IMR-90 (cell line): ENCODE results near the gene PLEKHH2. TPM values are rescaled to one million over a fixed set of nuclear protein-coding genes. Genes with fewer than 3 reads are reported as not detected.

ENCODE experiments used
- ATAC-seq: fragments of 200-7000 bp; cut with Tn5 transposase; 2 replicates; pipeline ENCODE4 v1.9.1; 2020; ENCODE audit warnings: low read depth, mild to moderate bottlenecking, moderate library complexity
- BruUV-seq: library from RNA; stranded (reverse); fragments of 400-500 nt; replicated peaks from 2 replicates; lab custom pipeline; 2021; lab: Mats Ljungman, UMichigan
- CTCF ChIA-PET: fragments of 300-600 bp; formaldehyde crosslinking; extraction: SDS; loops from one replicate; lab custom pipeline; 2021; ENCODE audit warnings: antibody characterized with exemption; lab: Yijun Ruan, JAX
- POLR2A ChIA-PET: fragments of 300-600 bp; sonication (Branson Sonifier 250); formaldehyde crosslinking; loops from one replicate; lab custom pipeline; 2022; ENCODE audit warnings: antibody characterized with exemption; ENCODE audit not compliant: unreplicated experiment; lab: Charles Lee
- DNase-seq: peaks from one replicate; pipeline ENCODE4 v3.0.0; 2013
- H2AFZ ChIP-seq: replicated peaks from 2 replicates; pipeline ENCODE3; 2013; ENCODE audit warnings: low read length, mild to moderate bottlenecking; ENCODE audit not compliant: poor library complexity
- H2AK5ac ChIP-seq: 2 replicates; pipeline ENCODE4 v1.6.1; 2013; ENCODE audit warnings: low read depth, low read length, inconsistent platforms
- H2AK9ac ChIP-seq: replicated peaks from 2 replicates; pipeline ENCODE3; 2013; ENCODE audit warnings: mild to moderate bottlenecking, low read depth, low read length, moderate library complexity; ENCODE audit not compliant: poor library complexity
- H2BK120ac ChIP-seq: 2 replicates; pipeline ENCODE4 v1.6.1; 2013; ENCODE audit warnings: low read depth, low read length, inconsistent platforms
- H2BK15ac ChIP-seq: 3 replicates; pipeline ENCODE4 v1.6.1; 2013; ENCODE audit warnings: low read depth, low read length, inconsistent platforms
- H2BK20ac ChIP-seq: 2 replicates; pipeline ENCODE4 v1.6.1; 2013; ENCODE audit warnings: low read depth, mild to moderate bottlenecking, inconsistent platforms, low read length, moderate library complexity
- H2BK5ac ChIP-seq: 2 replicates; pipeline ENCODE4 v1.6.1; 2013; ENCODE audit warnings: mild to moderate bottlenecking, low read depth, low read length, inconsistent platforms; ENCODE audit not compliant: poor library complexity, severe bottlenecking
- H3K14ac ChIP-seq: replicated peaks from 2 replicates; pipeline ENCODE4 v1.6.1; 2013; ENCODE audit warnings: low read depth, low read length, inconsistent platforms
- H3K18ac ChIP-seq: 2 replicates; pipeline ENCODE4 v1.6.1; 2013; ENCODE audit warnings: low read depth, low read length, control low read depth
- H3K23ac ChIP-seq: 2 replicates; pipeline ENCODE4 v1.6.1; 2013; ENCODE audit warnings: low read depth, low read length, inconsistent platforms
- H3K27ac ChIP-seq: 2 replicates; pipeline ENCODE4 v1.5.1; 2013; ENCODE audit warnings: mild to moderate bottlenecking, control low read depth, low read length; ENCODE audit not compliant: insufficient read depth
- H3K27me3 ChIP-seq: 2 replicates; pipeline ENCODE4 v1.6.1; 2013; ENCODE audit warnings: low read length; ENCODE audit not compliant: control insufficient read depth, insufficient read depth
- H3K36me3 ChIP-seq: 2 replicates; pipeline ENCODE4 v1.6.1; 2013; ENCODE audit warnings: low read length, mixed read lengths; ENCODE audit not compliant: control insufficient read depth, insufficient read depth
- H3K4ac ChIP-seq: 2 replicates; pipeline ENCODE4 v1.6.1; 2013; ENCODE audit warnings: low read depth, low read length, inconsistent platforms
- H3K4me1 ChIP-seq: 2 replicates; pipeline ENCODE4 v1.6.1; 2013; ENCODE audit warnings: low read length, mixed read lengths; ENCODE audit not compliant: control insufficient read depth, insufficient read depth
- H3K4me2 ChIP-seq: 2 replicates; pipeline ENCODE4 v1.6.1; 2013; ENCODE audit warnings: low read depth, mild to moderate bottlenecking, control low read depth, low read length, moderate library complexity
- H3K4me3 ChIP-seq: 2 replicates; pipeline ENCODE4 v1.5.1; 2013; ENCODE audit warnings: low read depth, mild to moderate bottlenecking, control low read depth, low read length, moderate library complexity; ENCODE audit not compliant: insufficient read depth
- H3K56ac ChIP-seq: 2 replicates; pipeline ENCODE4 v1.6.1; 2013; ENCODE audit warnings: low read length, inconsistent platforms; ENCODE audit not compliant: insufficient read depth; ENCODE audit errors: extremely low read depth
- H3K79me1 ChIP-seq, 2 experiments: 2 replicates each; pipeline ENCODE4 v1.6.1; 2013; ENCODE audit warnings: low read length in 2 of 2, inconsistent platforms in 1 of 2, low read depth in 1 of 2
- H3K9ac ChIP-seq: 2 replicates; pipeline ENCODE4 v1.6.1; 2013; ENCODE audit warnings: low read depth, low read length, control low read depth
- H3K9me1 ChIP-seq: 2 replicates; pipeline ENCODE4 v1.6.1; 2013; ENCODE audit warnings: low read length, inconsistent platforms; ENCODE audit not compliant: insufficient read depth
- H3K9me3 ChIP-seq: 2 replicates; pipeline ENCODE4 v1.6.1; 2013; ENCODE audit warnings: low read length; ENCODE audit not compliant: control insufficient read depth, insufficient read depth
- H4K20me1 ChIP-seq: 2 replicates; pipeline ENCODE4 v1.6.1; 2013; ENCODE audit warnings: low read length, inconsistent platforms; ENCODE audit not compliant: insufficient read depth
- H4K5ac ChIP-seq: 2 replicates; pipeline ENCODE4 v1.6.1; 2013; ENCODE audit warnings: mild to moderate bottlenecking, low read depth, low read length, control low read depth
- H4K8ac ChIP-seq, 2 experiments: 2 replicates each; pipeline ENCODE4 v1.6.1; 2013; ENCODE audit warnings: low read depth in 2 of 2, low read length in 2 of 2, control low read depth in 1 of 2, inconsistent platforms in 1 of 2
- H4K91ac ChIP-seq: 2 replicates; pipeline ENCODE4 v1.6.1; 2013; ENCODE audit warnings: low read depth, low read length, inconsistent platforms; ENCODE audit not compliant: insufficient read depth
- BHLHE40 ChIP-seq: fragments of 150-350 bp; IDR thresholded peaks from 2 replicates; pipeline ENCODE4 v1.6.1; 2016; ENCODE audit warnings: mild to moderate bottlenecking, low read depth, low read length
- CEBPB ChIP-seq: IDR thresholded peaks from 2 replicates; pipeline ENCODE4 v1.6.1; 2012; ENCODE audit warnings: low read depth, low read length, improper control_type of control experiment
- CHD1 ChIP-seq: IDR thresholded peaks from 2 replicates; pipeline ENCODE4 v1.6.1; 2012; ENCODE audit warnings: low read depth, low read length, improper control_type of control experiment
- FOS ChIP-seq: fragments of 150-350 bp; IDR thresholded peaks from 2 replicates; pipeline ENCODE4 v1.6.1; 2016; ENCODE audit warnings: low read depth, low read length
- MAZ ChIP-seq: IDR thresholded peaks from 2 replicates; pipeline ENCODE4 v1.6.1; 2012; ENCODE audit warnings: low read depth, mild to moderate bottlenecking, low read length, improper control_type of control experiment, moderate library complexity, borderline replicate concordance
- MXI1 ChIP-seq: IDR thresholded peaks from 2 replicates; pipeline ENCODE4 v1.6.1; 2012; ENCODE audit warnings: low read depth, mild to moderate bottlenecking, low read length, moderate library complexity, borderline replicate concordance
- NFE2L2 ChIP-seq: fragments of 150-350 bp; IDR thresholded peaks from 2 replicates; pipeline ENCODE4 v1.6.1; 2016; ENCODE audit warnings: low read depth, mild to moderate bottlenecking, low read length
- POLR2A ChIP-seq: IDR thresholded peaks from 2 replicates; pipeline ENCODE4 v1.6.1; 2012; ENCODE audit warnings: mild to moderate bottlenecking, low read depth, low read length
- RAD21 ChIP-seq: IDR thresholded peaks from 2 replicates; pipeline ENCODE4 v1.6.1; 2012; ENCODE audit warnings: low read length, improper control_type of control experiment
- RCOR1 ChIP-seq: IDR thresholded peaks from 2 replicates; pipeline ENCODE4 v1.6.1; 2012; ENCODE audit warnings: mild to moderate bottlenecking, low read length, improper control_type of control experiment; ENCODE audit not compliant: insufficient replicate concordance
- RFX5 ChIP-seq: IDR thresholded peaks from 2 replicates; pipeline ENCODE4 v1.8.0; 2012; ENCODE audit warnings: low read depth, mild to moderate bottlenecking, low read length, moderate library complexity
- SMC3 ChIP-seq: fragments of 150-350 bp; IDR thresholded peaks from 2 replicates; pipeline ENCODE4 v1.6.1; 2016; ENCODE audit warnings: low read depth, mild to moderate bottlenecking, antibody characterized with exemption, low read length, moderate library complexity
- WGBS, 2 experiments: methylation state at CpG; one replicate each; pipeline versions ENCODE4 v1.1.5 to v1.1.7; 2013; ENCODE audit warnings: missing lambda C conversion rate in 2 of 2; ENCODE audit not compliant: insufficient read length in 1 of 2; ENCODE audit errors: extremely low coverage in 2 of 2; 5-methylcytosine and 5-hydroxymethylcytosine counted together
- dilution Hi-C: fragments of 300-500 bp; cut with HindIII; formaldehyde crosslinking; loops from one replicate; pipeline ENCODE4 v1.14.3; 2018; ENCODE audit warnings: low sequenced_read_pairs; ENCODE audit not compliant: unreplicated experiment
- in situ Hi-C: fragments of 300-500 bp; cut with MboI; formaldehyde crosslinking; loops from 3 replicates; pipeline ENCODE4 v1.14.3; 2019; ENCODE audit warnings: low sequenced_read_pairs, inconsistent platforms, mixed read lengths
- intact Hi-C: fragments of 100-400 bp; cut with micrococcal nuclease; formaldehyde crosslinking; loops from 2 replicates; pipeline ENCODE4 v1.10.0; 2022
- polyA plus RNA-seq, 3 experiments: library from polyadenylated mRNA; depleted of rRNA; stranded (reverse); fragments of >200 nt; gene quantifications; 2 replicates each; pipeline ENCODE4 v1.2.3, GENCODE V29; 2012; ENCODE audit warnings: low replicate concordance in 1 of 3
- total RNA-seq: library from RNA; depleted of rRNA; stranded (reverse); fragments of >200 nt; gene quantifications from 2 replicates; pipeline ENCODE4 v1.2.3, GENCODE V29; 2012
- TF ChIP-seq, protein P1 (sequence below): conservative IDR thresholded peaks from 2 replicates; pipeline ENCODE4 v1.5.1; 2012; ENCODE audit warnings: mild to moderate bottlenecking, low read depth, low read length, improper control_type of control experiment
- TF ChIP-seq, protein P2 (sequence below): fragments of 150-350 bp; IDR thresholded peaks from 2 replicates; pipeline ENCODE4 v1.6.1; 2016; ENCODE audit warnings: low read depth, mild to moderate bottlenecking, low read length, moderate library complexity, borderline replicate concordance
- TF ChIP-seq, protein P3 (sequence below): fragments of 150-350 bp; IDR thresholded peaks from 2 replicates; pipeline ENCODE4 v1.6.1; 2017; ENCODE audit warnings: mild to moderate bottlenecking, antibody characterized with exemption, low read length, low read depth

Gene PLEKHH2
- total and polyA plus RNA-seq, 2 of the 4 experiments (the other 2 are of a cell fraction): 2.0 to 3.3 TPM

DNA sequence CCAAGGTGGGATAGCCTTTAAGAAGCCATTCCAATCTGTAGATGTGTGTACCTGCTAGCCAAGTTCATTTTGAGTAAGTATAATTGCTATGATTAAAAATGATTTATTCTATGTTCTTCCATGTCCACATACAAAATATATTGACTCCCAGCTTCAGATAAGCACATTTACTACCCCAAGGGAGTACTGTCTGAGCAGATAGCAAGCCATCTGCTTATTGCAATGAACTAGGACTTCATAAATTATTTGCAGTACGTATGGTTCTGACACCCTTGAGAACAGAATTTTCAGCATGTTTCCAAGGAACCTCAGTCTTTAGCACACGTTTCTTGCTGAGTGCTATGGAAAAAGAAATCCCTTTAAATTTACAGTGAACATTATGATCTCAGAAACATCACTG is 173.4 kb downstream of the PLEKHH2 start:
- BruUV-seq: no TSS peak
- H3K4ac ChIP-seq: no peak overlapping the region
- H3K9me1 ChIP-seq: no peaks in the 10 kb centered on the region
- H2AK5ac ChIP-seq: no peak overlapping the region
- no peaks in the 10 kb centered on the region for H3K79me1 ChIP-seq
- ATAC-seq: no peak
- no peak overlapping the region for H3K9ac ChIP-seq
- no peak overlapping the region for H3K14ac ChIP-seq
- intact Hi-C loops (no loop called here), in situ Hi-C loops (no loop called here), dilution Hi-C loops (no loop called here)
- no peak overlapping the region for H2BK20ac ChIP-seq
- CTCF ChIA-PET: no interaction called here
- H3K18ac ChIP-seq: no peak overlapping the region
- no peak overlapping the region for H2AFZ ChIP-seq
- DNase-seq: no peak
- no peaks in the 10 kb centered on the region for H4K20me1 ChIP-seq
- no peak overlapping the region for H4K91ac ChIP-seq
- no peak overlapping the region for H3K23ac ChIP-seq
- H3K56ac ChIP-seq: no peak overlapping the region
- no peak overlapping the region for H3K4me3 ChIP-seq
- no peak overlapping the region for H2BK15ac ChIP-seq
- no CpG with 5 or more reads among the region's 2 CpGs for WGBS, 2 experiments
- no peak overlapping the region for H2BK5ac ChIP-seq
- TF ChIP-seq SMC3 (no peak), MAZ (no peak), BHLHE40 (no peak), RAD21 (no peak), NFE2L2 (no peak), RCOR1 (no peak), RFX5 (no peak), POLR2A (no peak), CHD1 (no peak), MXI1 (no peak), CEBPB (no peak), FOS (no peak)
- TF ChIP-seq, protein P1, sequence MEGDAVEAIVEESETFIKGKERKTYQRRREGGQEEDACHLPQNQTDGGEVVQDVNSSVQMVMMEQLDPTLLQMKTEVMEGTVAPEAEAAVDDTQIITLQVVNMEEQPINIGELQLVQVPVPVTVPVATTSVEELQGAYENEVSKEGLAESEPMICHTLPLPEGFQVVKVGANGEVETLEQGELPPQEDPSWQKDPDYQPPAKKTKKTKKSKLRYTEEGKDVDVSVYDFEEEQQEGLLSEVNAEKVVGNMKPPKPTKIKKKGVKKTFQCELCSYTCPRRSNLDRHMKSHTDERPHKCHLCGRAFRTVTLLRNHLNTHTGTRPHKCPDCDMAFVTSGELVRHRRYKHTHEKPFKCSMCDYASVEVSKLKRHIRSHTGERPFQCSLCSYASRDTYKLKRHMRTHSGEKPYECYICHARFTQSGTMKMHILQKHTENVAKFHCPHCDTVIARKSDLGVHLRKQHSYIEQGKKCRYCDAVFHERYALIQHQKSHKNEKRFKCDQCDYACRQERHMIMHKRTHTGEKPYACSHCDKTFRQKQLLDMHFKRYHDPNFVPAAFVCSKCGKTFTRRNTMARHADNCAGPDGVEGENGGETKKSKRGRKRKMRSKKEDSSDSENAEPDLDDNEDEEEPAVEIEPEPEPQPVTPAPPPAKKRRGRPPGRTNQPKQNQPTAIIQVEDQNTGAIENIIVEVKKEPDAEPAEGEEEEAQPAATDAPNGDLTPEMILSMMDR: no peak
- TF ChIP-seq, protein P2, sequence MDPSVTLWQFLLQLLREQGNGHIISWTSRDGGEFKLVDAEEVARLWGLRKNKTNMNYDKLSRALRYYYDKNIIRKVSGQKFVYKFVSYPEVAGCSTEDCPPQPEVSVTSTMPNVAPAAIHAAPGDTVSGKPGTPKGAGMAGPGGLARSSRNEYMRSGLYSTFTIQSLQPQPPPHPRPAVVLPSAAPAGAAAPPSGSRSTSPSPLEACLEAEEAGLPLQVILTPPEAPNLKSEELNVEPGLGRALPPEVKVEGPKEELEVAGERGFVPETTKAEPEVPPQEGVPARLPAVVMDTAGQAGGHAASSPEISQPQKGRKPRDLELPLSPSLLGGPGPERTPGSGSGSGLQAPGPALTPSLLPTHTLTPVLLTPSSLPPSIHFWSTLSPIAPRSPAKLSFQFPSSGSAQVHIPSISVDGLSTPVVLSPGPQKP: no peak
- TF ChIP-seq, protein P3, sequence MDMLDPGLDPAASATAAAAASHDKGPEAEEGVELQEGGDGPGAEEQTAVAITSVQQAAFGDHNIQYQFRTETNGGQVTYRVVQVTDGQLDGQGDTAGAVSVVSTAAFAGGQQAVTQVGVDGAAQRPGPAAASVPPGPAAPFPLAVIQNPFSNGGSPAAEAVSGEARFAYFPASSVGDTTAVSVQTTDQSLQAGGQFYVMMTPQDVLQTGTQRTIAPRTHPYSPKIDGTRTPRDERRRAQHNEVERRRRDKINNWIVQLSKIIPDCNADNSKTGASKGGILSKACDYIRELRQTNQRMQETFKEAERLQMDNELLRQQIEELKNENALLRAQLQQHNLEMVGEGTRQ: no peak
- 0 out of 2 replicates have a peak, but pooled peaks cover 4% of the 10 kb centered on the region for H3K36me3 ChIP-seq
- no peak overlapping the region for H2AK9ac ChIP-seq
- no peaks in the 10 kb centered on the region for H3K4me1 ChIP-seq
- no peak overlapping the region for H3K4me2 ChIP-seq
- no peak overlapping the region for H4K8ac ChIP-seq
- H3K27ac ChIP-seq: no peak overlapping the region
- H4K5ac ChIP-seq: no peak overlapping the region
- no peak overlapping the region for H2BK120ac ChIP-seq
- H3K27me3 ChIP-seq: no peaks in the 10 kb centered on the region
- POLR2A ChIA-PET: no interaction called here
- H3K9me3 ChIP-seq: no peaks in the 10 kb centered on the region
